HG03175 (cell line): ENCODE data around the gene MRGPRD.

Source experiments
- ATAC-seq: cut with Tn5 transposase; IDR thresholded peaks from one replicate; pipeline ENCODE4 v1.9.1; 2021; ENCODE audit warnings: mild to moderate bottlenecking, moderate library complexity; ENCODE audit not compliant: unreplicated experiment

MRGPRD gene

GRCh38 chr11:68980776-68981065, at the start of gene MRGPRD:
TSS of gene MRGPRD (minus strand) at chr11:68980986. CDS start at chr11:68980986, 0 bp downstream.
- no peak for ATAC-seq

GRCh38 chr11:69030301-69030700, 49.5 kb upstream of the MRGPRD start:
- ATAC-seq, result no peak

- no peak for ATAC-seq
These were observed 47.1 kb upstream of the MRGPRD start for GRCh38 chr11:69027704-69028372.

GRCh38 chr11:69024509-69024908, 43.7 kb upstream of the MRGPRD start:
- ATAC-seq, result no peak

- ATAC-seq, result no peak
These were observed 41.5 kb upstream of the MRGPRD start for GRCh38 chr11:69022260-69022659.

- ATAC-seq, result no peak
These were observed 38.1 kb upstream of the MRGPRD start for GRCh38 chr11:69018924-69019323.

- ATAC-seq, result no peak
These were observed 37.2 kb upstream of the MRGPRD start for GRCh38 chr11:69017951-69018350.

GRCh38 chr11:69014898-69015549, 34.2 kb upstream of the MRGPRD start:
- ATAC-seq, result no peak

- no peak for ATAC-seq
These were observed 33.5 kb upstream of the MRGPRD start for GRCh38 chr11:69014084-69014851.

- no peak for ATAC-seq
These were observed 32.5 kb upstream of the MRGPRD start, which contains the start of gene MRGPRF for GRCh38 chr11:69013009-69013951. TSS of gene MRGPRF (minus strand) at chr11:69013246. CDS start at chr11:69009901, 3,345 bp downstream.

- no peak for ATAC-seq
These were observed 31.6 kb upstream of the MRGPRD start for GRCh38 chr11:69012092-69013008.

- no peak for ATAC-seq
These were observed 30.9 kb upstream of the MRGPRD start for GRCh38 chr11:69011624-69012091.

- ATAC-seq, result no peak
These were observed 30.3 kb upstream of the MRGPRD start for GRCh38 chr11:69010964-69011623.

- ATAC-seq, result no peak
These were observed 29.6 kb upstream of the MRGPRD start for GRCh38 chr11:69010361-69010891.

- ATAC-seq, result no peak
These were observed 28.8 kb upstream of the MRGPRD start for GRCh38 chr11:69009441-69010211.

- ATAC-seq, result no peak
These were observed 28.1 kb upstream of the MRGPRD start for GRCh38 chr11:69008737-69009440.

GRCh38 chr11:69007975-69008381, 27.2 kb upstream of the MRGPRD start:
- ATAC-seq, result no peak
